IMR-90 (cell line): Measurements from ENCODE around the gene MMP23B. TPM values are rescaled to one million over a fixed set of nuclear protein-coding genes. Genes with fewer than 3 reads are reported as not detected.

Source experiments
- ATAC-seq: fragments of 200-7000 bp; cut with Tn5 transposase; 2 replicates; pipeline ENCODE4 v1.9.1; 2020; ENCODE audit warnings: low read depth, mild to moderate bottlenecking, moderate library complexity
- BruUV-seq: library from RNA; stranded (reverse); fragments of 400-500 nt; replicated peaks from 2 replicates; lab custom pipeline; 2021; lab: Mats Ljungman, UMichigan
- CTCF ChIA-PET: fragments of 300-600 bp; formaldehyde crosslinking; extraction: SDS; loops from one replicate; lab custom pipeline; 2021; ENCODE audit warnings: antibody characterized with exemption; lab: Yijun Ruan, JAX
- POLR2A ChIA-PET: fragments of 300-600 bp; sonication (Branson Sonifier 250); formaldehyde crosslinking; loops from one replicate; lab custom pipeline; 2022; ENCODE audit warnings: antibody characterized with exemption; ENCODE audit not compliant: unreplicated experiment; lab: Charles Lee
- DNase-seq: peaks from one replicate; pipeline ENCODE4 v3.0.0; 2013
- H2AFZ ChIP-seq: replicated peaks from 2 replicates; pipeline ENCODE3; 2013; ENCODE audit warnings: low read length, mild to moderate bottlenecking; ENCODE audit not compliant: poor library complexity
- H2AK5ac ChIP-seq: 2 replicates; pipeline ENCODE4 v1.6.1; 2013; ENCODE audit warnings: low read depth, low read length, inconsistent platforms
- H2AK9ac ChIP-seq: replicated peaks from 2 replicates; pipeline ENCODE3; 2013; ENCODE audit warnings: mild to moderate bottlenecking, low read depth, low read length, moderate library complexity; ENCODE audit not compliant: poor library complexity
- H2BK120ac ChIP-seq: 2 replicates; pipeline ENCODE4 v1.6.1; 2013; ENCODE audit warnings: low read depth, low read length, inconsistent platforms
- H2BK15ac ChIP-seq: 3 replicates; pipeline ENCODE4 v1.6.1; 2013; ENCODE audit warnings: low read depth, low read length, inconsistent platforms
- H2BK20ac ChIP-seq: 2 replicates; pipeline ENCODE4 v1.6.1; 2013; ENCODE audit warnings: low read depth, mild to moderate bottlenecking, inconsistent platforms, low read length, moderate library complexity
- H2BK5ac ChIP-seq: 2 replicates; pipeline ENCODE4 v1.6.1; 2013; ENCODE audit warnings: mild to moderate bottlenecking, low read depth, low read length, inconsistent platforms; ENCODE audit not compliant: poor library complexity, severe bottlenecking
- H3K14ac ChIP-seq: replicated peaks from 2 replicates; pipeline ENCODE4 v1.6.1; 2013; ENCODE audit warnings: low read depth, low read length, inconsistent platforms
- H3K18ac ChIP-seq: 2 replicates; pipeline ENCODE4 v1.6.1; 2013; ENCODE audit warnings: low read depth, low read length, control low read depth
- H3K23ac ChIP-seq: 2 replicates; pipeline ENCODE4 v1.6.1; 2013; ENCODE audit warnings: low read depth, low read length, inconsistent platforms
- H3K27ac ChIP-seq: 2 replicates; pipeline ENCODE4 v1.5.1; 2013; ENCODE audit warnings: mild to moderate bottlenecking, control low read depth, low read length; ENCODE audit not compliant: insufficient read depth
- H3K27me3 ChIP-seq: 2 replicates; pipeline ENCODE4 v1.6.1; 2013; ENCODE audit warnings: low read length; ENCODE audit not compliant: control insufficient read depth, insufficient read depth
- H3K36me3 ChIP-seq: 2 replicates; pipeline ENCODE4 v1.6.1; 2013; ENCODE audit warnings: low read length, mixed read lengths; ENCODE audit not compliant: control insufficient read depth, insufficient read depth
- H3K4ac ChIP-seq: 2 replicates; pipeline ENCODE4 v1.6.1; 2013; ENCODE audit warnings: low read depth, low read length, inconsistent platforms
- H3K4me1 ChIP-seq: 2 replicates; pipeline ENCODE4 v1.6.1; 2013; ENCODE audit warnings: low read length, mixed read lengths; ENCODE audit not compliant: control insufficient read depth, insufficient read depth
- H3K4me2 ChIP-seq: 2 replicates; pipeline ENCODE4 v1.6.1; 2013; ENCODE audit warnings: low read depth, mild to moderate bottlenecking, control low read depth, low read length, moderate library complexity
- H3K4me3 ChIP-seq: 2 replicates; pipeline ENCODE4 v1.5.1; 2013; ENCODE audit warnings: low read depth, mild to moderate bottlenecking, control low read depth, low read length, moderate library complexity; ENCODE audit not compliant: insufficient read depth
- H3K56ac ChIP-seq: 2 replicates; pipeline ENCODE4 v1.6.1; 2013; ENCODE audit warnings: low read length, inconsistent platforms; ENCODE audit not compliant: insufficient read depth; ENCODE audit errors: extremely low read depth
- H3K79me1 ChIP-seq, 2 experiments: 2 replicates each; pipeline ENCODE4 v1.6.1; 2013; ENCODE audit warnings: low read length in 2 of 2, inconsistent platforms in 1 of 2, low read depth in 1 of 2
- H3K9ac ChIP-seq: 2 replicates; pipeline ENCODE4 v1.6.1; 2013; ENCODE audit warnings: low read depth, low read length, control low read depth
- H3K9me1 ChIP-seq: 2 replicates; pipeline ENCODE4 v1.6.1; 2013; ENCODE audit warnings: low read length, inconsistent platforms; ENCODE audit not compliant: insufficient read depth
- H3K9me3 ChIP-seq: 2 replicates; pipeline ENCODE4 v1.6.1; 2013; ENCODE audit warnings: low read length; ENCODE audit not compliant: control insufficient read depth, insufficient read depth
- H4K20me1 ChIP-seq: 2 replicates; pipeline ENCODE4 v1.6.1; 2013; ENCODE audit warnings: low read length, inconsistent platforms; ENCODE audit not compliant: insufficient read depth
- H4K5ac ChIP-seq: 2 replicates; pipeline ENCODE4 v1.6.1; 2013; ENCODE audit warnings: mild to moderate bottlenecking, low read depth, low read length, control low read depth
- H4K8ac ChIP-seq, 2 experiments: 2 replicates each; pipeline ENCODE4 v1.6.1; 2013; ENCODE audit warnings: low read depth in 2 of 2, low read length in 2 of 2, control low read depth in 1 of 2, inconsistent platforms in 1 of 2
- H4K91ac ChIP-seq: 2 replicates; pipeline ENCODE4 v1.6.1; 2013; ENCODE audit warnings: low read depth, low read length, inconsistent platforms; ENCODE audit not compliant: insufficient read depth
- BHLHE40 ChIP-seq: fragments of 150-350 bp; IDR thresholded peaks from 2 replicates; pipeline ENCODE4 v1.6.1; 2016; ENCODE audit warnings: mild to moderate bottlenecking, low read depth, low read length
- WGBS, 2 experiments: methylation state at CpG; one replicate each; pipeline versions ENCODE4 v1.1.5 to v1.1.7; 2013; ENCODE audit warnings: missing lambda C conversion rate in 2 of 2; ENCODE audit not compliant: insufficient read length in 1 of 2; ENCODE audit errors: extremely low coverage in 2 of 2; 5-methylcytosine and 5-hydroxymethylcytosine counted together
- dilution Hi-C: fragments of 300-500 bp; cut with HindIII; formaldehyde crosslinking; loops from one replicate; pipeline ENCODE4 v1.14.3; 2018; ENCODE audit warnings: low sequenced_read_pairs; ENCODE audit not compliant: unreplicated experiment
- in situ Hi-C: fragments of 300-500 bp; cut with MboI; formaldehyde crosslinking; loops from 3 replicates; pipeline ENCODE4 v1.14.3; 2019; ENCODE audit warnings: low sequenced_read_pairs, inconsistent platforms, mixed read lengths
- intact Hi-C: fragments of 100-400 bp; cut with micrococcal nuclease; formaldehyde crosslinking; loops from 2 replicates; pipeline ENCODE4 v1.10.0; 2022
- polyA plus RNA-seq, 3 experiments: library from polyadenylated mRNA; depleted of rRNA; stranded (reverse); fragments of >200 nt; gene quantifications; 2 replicates each; pipeline ENCODE4 v1.2.3, GENCODE V29; 2012; ENCODE audit warnings: low replicate concordance in 1 of 3
- total RNA-seq: library from RNA; depleted of rRNA; stranded (reverse); fragments of >200 nt; gene quantifications from 2 replicates; pipeline ENCODE4 v1.2.3, GENCODE V29; 2012

MMP23B gene
- total and polyA plus RNA-seq, 2 of the 4 experiments (the other 2 are of a cell fraction): 1.1 to 5.4 TPM

DNA sequence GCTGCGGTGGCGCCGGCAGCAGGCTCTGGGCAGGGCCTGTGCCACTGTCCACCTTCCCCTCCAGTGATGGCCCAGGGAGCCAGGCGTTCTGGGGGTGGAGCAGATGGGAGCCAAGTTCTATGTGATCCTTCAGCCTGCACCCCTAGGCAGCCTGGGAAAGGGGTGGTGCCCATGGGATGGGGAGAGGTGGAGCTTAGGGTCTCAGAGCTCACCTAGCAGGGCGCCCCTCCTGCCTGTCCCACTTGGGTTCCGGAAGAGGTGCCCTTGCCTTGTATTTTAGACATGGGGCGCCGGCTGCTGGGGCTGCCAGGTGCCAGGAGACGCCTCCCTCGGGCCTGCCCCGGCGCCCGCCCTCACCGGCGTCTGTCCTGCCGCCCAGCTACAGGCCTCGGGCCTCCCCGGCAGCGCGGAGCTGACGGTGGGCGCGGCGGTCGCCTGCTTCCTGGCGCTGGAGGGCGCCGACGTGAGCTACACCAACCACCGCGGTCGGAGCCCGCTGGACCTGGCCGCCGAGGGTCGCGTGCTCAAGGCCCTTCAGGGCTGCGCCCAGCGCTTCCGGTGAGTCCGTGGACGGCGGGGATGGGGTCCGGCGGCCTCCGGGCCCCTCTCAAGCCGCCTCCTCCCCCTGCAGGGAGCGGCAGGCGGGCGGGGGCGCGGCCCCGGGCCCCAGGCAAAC, 3.1 kb upstream of the MMP23B start:
- H3K36me3 ChIP-seq: peaks cover 29% of the 10 kb centered on the region
- H4K91ac ChIP-seq: no peak overlapping the region
- no peak overlapping the region for H3K23ac ChIP-seq
- H4K5ac ChIP-seq: no peak overlapping the region
- H3K9ac ChIP-seq: no peak overlapping the region
- no peaks in the 10 kb centered on the region for H3K27me3 ChIP-seq
- H2AFZ ChIP-seq: peak overlapping the region; percentile 32
- no peak overlapping the region for H3K14ac ChIP-seq
- 73% methylated on average over 39 of the region's 53 CpGs; no CpG with 5 or more reads in 1 of the 2 experiments for WGBS, 2 experiments
- no peaks in the 10 kb centered on the region for H3K9me3 ChIP-seq
- no peak overlapping the region for H2AK5ac ChIP-seq
- H3K18ac ChIP-seq: no peak overlapping the region
- DNase-seq (no peak), ATAC-seq (no peak)
- dilution Hi-C loops: no loop called here
- H2BK20ac ChIP-seq: no peak overlapping the region
- ChIA-PET CTCF (no interaction called here), POLR2A (no interaction called here)
- in situ Hi-C loops: no loop called here
- H3K4me1 ChIP-seq: no peaks in the 10 kb centered on the region; the same call in 1 of the 2 replicates
- H2BK15ac ChIP-seq: no peak overlapping the region
- H4K8ac ChIP-seq: no peak overlapping the region
- no peak overlapping the region for H3K56ac ChIP-seq
- H3K27ac ChIP-seq: no peak overlapping the region
- no peak for TF ChIP-seq BHLHE40
- no peak overlapping the region for H3K4me2 ChIP-seq
- intact Hi-C loops: no loop called here
- no peak overlapping the region for H2BK120ac ChIP-seq
- H2BK5ac ChIP-seq: no peak overlapping the region
- H3K9me1 ChIP-seq: no peaks in the 10 kb centered on the region
- H3K79me1 ChIP-seq: no peaks in the 10 kb centered on the region
- no peak overlapping the region for H3K4ac ChIP-seq
- H2AK9ac ChIP-seq: no peak overlapping the region
- peaks cover 8% of the 10 kb centered on the region for H4K20me1 ChIP-seq
- BruUV-seq: no TSS peak
- H3K4me3 ChIP-seq: no peak overlapping the region
